Measurements from ENCODE around the gene C3orf38. TPM values are rescaled to one million over a fixed set of nuclear protein-coding genes. Genes with fewer than 3 reads are reported as not detected.

Gene C3orf38
- 10 to 100 TPM in 1 of 4 donors, 1 to 10 TPM in 3; 6.0 to 14.5 (median 8.5) TPM for total RNA-seq

DNA sequence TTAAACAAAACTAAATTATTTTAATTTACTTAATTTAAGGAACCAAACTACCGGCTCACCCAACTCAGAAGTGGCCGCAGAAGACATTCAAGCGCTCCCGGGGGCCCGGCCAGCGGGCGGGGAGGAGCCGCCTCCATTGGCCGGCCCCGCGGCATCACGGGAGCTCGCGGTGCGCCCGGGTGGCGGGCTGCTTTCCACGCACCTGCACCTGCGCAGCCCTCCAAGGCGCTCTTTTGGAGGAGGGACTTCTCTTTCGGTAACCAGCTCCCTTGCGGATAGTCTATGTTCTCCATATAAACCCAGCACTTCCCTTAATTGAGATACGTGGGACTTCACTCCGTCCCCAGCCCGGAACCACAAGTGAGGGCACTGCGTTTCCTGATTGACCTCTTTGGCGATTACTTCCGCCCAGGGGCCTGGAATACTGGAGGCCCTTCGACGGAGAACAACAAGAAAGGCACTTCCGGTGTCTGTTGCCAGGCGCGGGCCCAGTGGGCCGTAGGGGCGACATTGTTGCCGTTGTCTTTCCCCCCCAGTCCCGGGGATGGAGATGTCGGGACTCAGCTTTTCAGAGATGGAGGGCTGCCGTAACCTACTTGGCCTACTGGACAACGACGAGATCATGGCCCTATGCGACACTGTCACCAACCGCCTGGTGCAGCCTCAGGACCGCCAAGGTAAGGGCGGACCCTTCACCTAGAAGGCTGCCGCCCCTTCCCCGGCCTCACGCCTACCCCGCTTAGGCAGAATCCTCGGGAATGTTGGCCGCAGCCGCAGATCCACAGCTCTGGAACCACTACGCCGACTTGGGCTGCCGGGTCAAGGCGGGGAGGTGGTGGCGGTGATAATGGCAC is at the start of gene C3orf38:
Gene C3orf38 (plus strand): TSS at position 451 of the 854 bp plus-strand sequence. CDS start 94 bp downstream, at position 545.
- Histone ChIP-seq H3K27ac (peak within 1 kb of the TSS; percentile 89 to 94 (median 90)), H3K9me3 (no peaks in the 10 kb centered on the region), H3K27me3 (no peaks in the 10 kb centered on the region), H3K4me1 (peaks cover 15 to 18% of the 10 kb centered on the region in 2 donors), H3K36me3 (peaks cover 0 to 14% of the 10 kb centered on the region in 2 donors), H3K4me3 (peak within 1 kb of the TSS; percentile 75 to 96 (median 90))
- intact Hi-C loops (cut with DNase I; ENCODE audit: low total_unique reads) (loop anchor here (1.0 to 10.0 kb wide), 2 partner anchors 90 to 925 kb away; partner anchors contain the start of genes CGGBP1, CHMP2B and ZNF654), in situ Hi-C loops (cut with MboI; ENCODE audit: low sequenced_read_pairs in 4 of 4) (loop anchor here in 1 of 4 donors (10.0 kb wide), 1 partner anchor 95 kb away; the partner anchor contains the start of genes CGGBP1 and ZNF654)
- DNase-seq, result peak; percentile 81 to 85
- TF ChIP-seq CTCF (IDR thresholded peaks at IDR 0.05 in 4 of 5, conservative IDR thresholded peaks at IDR 0.05 in 1 of 5), result no peak
- TF ChIP-seq POLR2A (IDR thresholded peaks at IDR 0.05), result peak; percentile 43 to 56
- peak; percentile 99 for ATAC-seq

DNA sequence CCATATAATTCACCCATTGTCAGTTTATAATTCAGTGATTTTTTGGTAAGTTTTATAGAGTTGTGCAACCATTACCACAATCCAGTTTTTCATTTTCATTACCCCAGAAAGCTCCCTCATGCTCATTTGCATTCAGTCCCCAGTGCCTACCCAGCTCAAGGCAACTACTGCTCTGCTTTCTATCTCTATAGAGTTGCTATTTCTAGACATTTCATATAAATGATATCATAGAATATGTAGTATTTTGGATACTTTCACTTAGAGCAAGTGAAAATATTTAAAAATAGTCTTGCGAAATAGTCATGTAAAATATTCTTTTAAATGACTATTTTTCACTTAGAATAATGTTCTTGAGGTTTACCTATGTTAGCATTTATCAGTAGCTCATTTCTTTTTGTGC is 48.6 kb upstream of the C3orf38 start:
- Histone ChIP-seq H3K36me3 (no peaks in the 10 kb centered on the region), H3K4me1 (peaks cover 0 to 9% of the 10 kb centered on the region in 2 donors), H3K27me3 (no peaks in the 10 kb centered on the region), H3K9me3 (no peaks in the 10 kb centered on the region), H3K27ac (no peak overlapping the region), H3K4me3 (no peak overlapping the region)
- no peak for ATAC-seq
- TF ChIP-seq POLR2A (IDR thresholded peaks at IDR 0.05) (no peak), CTCF (IDR thresholded peaks at IDR 0.05 in 4 of 5, conservative IDR thresholded peaks at IDR 0.05 in 1 of 5) (no peak)
- in situ Hi-C loops (cut with MboI; ENCODE audit: low sequenced_read_pairs in 4 of 4), result loop anchor here in 3 of 4 donors (25.0 kb wide), 3 partner anchors 289 to 739 kb away; no protein-coding TSS in a partner anchor
- no peak for DNase-seq
- intact Hi-C loops (cut with DNase I; ENCODE audit: low total_unique reads), result no loop called here

GRCh38 chr3:88105325-88105724 is 44.4 kb upstream of the C3orf38 start:
- H3K36me3 ChIP-seq, result no peaks in the 10 kb centered on the region
- no peak overlapping the region for H3K4me3 ChIP-seq
- peak; percentile 47 to 55 for ATAC-seq
- no peaks in the 10 kb centered on the region for H3K9me3 ChIP-seq
- H3K27me3 ChIP-seq, result no peaks in the 10 kb centered on the region
- peak overlapping the region in 1 of 4 donors; percentile 0 for H3K27ac ChIP-seq
- in situ Hi-C loops (cut with MboI; ENCODE audit: low sequenced_read_pairs in 4 of 4), result loop anchor here in 3 of 4 donors (25.0 kb wide), 3 partner anchors 293 to 743 kb away; no protein-coding TSS in a partner anchor
- intact Hi-C loops (cut with DNase I; ENCODE audit: low total_unique reads), result no loop called here
- no peak for DNase-seq
- peaks cover 0 to 14% of the 10 kb centered on the region in 2 donors for H3K4me1 ChIP-seq
- TF ChIP-seq POLR2A (IDR thresholded peaks at IDR 0.05) (no peak), CTCF (IDR thresholded peaks at IDR 0.05 in 4 of 5, conservative IDR thresholded peaks at IDR 0.05 in 1 of 5) (no peak)

DNA sequence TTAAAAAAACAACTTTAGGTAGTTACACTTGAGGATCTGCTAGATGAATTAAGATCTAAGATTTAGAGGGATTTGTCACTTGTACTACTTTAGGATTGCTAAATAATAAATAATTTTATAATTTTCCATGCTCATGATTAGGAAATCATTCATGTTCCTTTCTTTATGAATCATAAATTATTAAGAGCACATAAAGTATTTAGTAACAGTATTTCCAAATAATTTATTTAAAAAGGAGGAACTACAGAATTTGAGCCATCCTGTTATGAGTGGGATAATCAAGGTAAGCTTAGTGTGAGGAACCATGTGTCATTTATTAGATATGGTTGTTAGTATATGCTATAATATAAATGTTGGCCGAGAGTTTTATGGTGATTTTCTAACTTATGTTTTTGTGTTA is 37.5 kb upstream of the C3orf38 start:
- intact Hi-C loops (cut with DNase I; ENCODE audit: low total_unique reads), result loop anchor here (2.0 to 5.0 kb wide), 3 partner anchors 53 to 761 kb away; partner anchors contain the start of genes CGGBP1 and ZNF654
- H3K27me3 ChIP-seq, result no peaks in the 10 kb centered on the region
- no peak overlapping the region for H3K4me3 ChIP-seq
- H3K27ac ChIP-seq, result no peak overlapping the region
- H3K9me3 ChIP-seq, result no peaks in the 10 kb centered on the region
- TF ChIP-seq CTCF (IDR thresholded peaks at IDR 0.05 in 4 of 5, conservative IDR thresholded peaks at IDR 0.05 in 1 of 5) (no peak), POLR2A (IDR thresholded peaks at IDR 0.05) (no peak)
- no peak for ATAC-seq
- in situ Hi-C loops (cut with MboI; ENCODE audit: low sequenced_read_pairs in 4 of 4), result loop anchor here in 3 of 4 donors (10.0 to 25.0 kb wide), 4 partner anchors 300 to 757 kb away; no protein-coding TSS in a partner anchor
- no peak for DNase-seq
- peaks cover 0 to 10% of the 10 kb centered on the region in 2 donors for H3K36me3 ChIP-seq
- H3K4me1 ChIP-seq, result peaks cover 0 to 13% of the 10 kb centered on the region in 2 donors
